ENCODE measurements around the gene REV3L. TPM values are rescaled to one million over a fixed set of nuclear protein-coding genes. Genes with fewer than 3 reads are reported as not detected.
A peak's percentile ranks its signal among the peaks of the same experiment; 100 is the strongest.

The REV3L gene
- total RNA-seq, 2 experiments from 2014 or later, result 17.0 TPM

DNA sequence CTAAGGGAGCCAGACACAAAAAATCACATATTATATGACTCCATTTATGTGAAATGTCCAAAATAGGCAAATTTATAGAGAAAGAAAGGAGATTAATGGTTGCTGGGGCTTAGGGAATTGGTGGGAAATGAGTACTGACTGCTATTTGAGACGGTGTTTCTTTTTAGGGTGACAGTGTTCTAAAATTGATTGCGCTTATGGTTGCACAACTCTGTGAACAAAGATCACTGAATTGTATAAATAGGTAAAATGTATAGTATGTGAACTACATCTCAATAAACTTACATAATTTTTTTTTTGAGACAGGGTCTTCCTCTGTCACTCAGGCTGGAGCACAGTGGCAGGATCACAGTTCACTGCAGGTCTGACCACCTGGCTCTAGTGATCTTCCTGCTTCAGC is 45.4 kb downstream of the REV3L start:
- Mint-ChIP-seq H3K27ac (no peak overlapping the region), H3K4me3 (no peak overlapping the region), H3K9me3 (peaks cover 11% of the 10 kb centered on the region), H3K36me3 (peaks cover 25% of the 10 kb centered on the region), H3K4me1 (peaks cover 41% of the 10 kb centered on the region), H3K27me3 (no peaks in the 10 kb centered on the region)
- no peak for DNase-seq

DNA sequence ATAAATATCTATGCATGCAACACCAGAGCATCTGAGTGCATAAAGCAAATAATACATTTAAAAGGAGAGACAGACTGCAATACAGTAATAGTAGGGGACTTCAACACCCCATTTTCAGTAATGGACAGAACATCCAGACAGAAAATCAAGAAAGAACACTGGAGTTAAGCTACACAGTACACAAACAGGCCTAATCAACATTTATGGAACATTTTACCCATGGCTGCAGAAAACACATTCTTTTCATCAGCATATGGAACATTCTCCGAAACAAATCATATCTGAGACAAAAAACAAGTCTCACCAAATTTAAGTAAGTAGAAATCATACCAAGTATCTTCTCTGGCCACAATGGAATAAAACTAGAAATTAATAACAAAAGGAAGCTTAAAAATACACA is 50.5 kb downstream of the REV3L start:
- H3K36me3 Mint-ChIP-seq, result peaks cover 62% of the 10 kb centered on the region
- H3K4me1 Mint-ChIP-seq, result peaks cover 50% of the 10 kb centered on the region
- no peak overlapping the region for H3K27ac Mint-ChIP-seq
- no peaks in the 10 kb centered on the region for H3K27me3 Mint-ChIP-seq
- DNase-seq, result no peak
- no peak overlapping the region for H3K4me3 Mint-ChIP-seq
- H3K9me3 Mint-ChIP-seq, result peaks cover 32% of the 10 kb centered on the region

DNA sequence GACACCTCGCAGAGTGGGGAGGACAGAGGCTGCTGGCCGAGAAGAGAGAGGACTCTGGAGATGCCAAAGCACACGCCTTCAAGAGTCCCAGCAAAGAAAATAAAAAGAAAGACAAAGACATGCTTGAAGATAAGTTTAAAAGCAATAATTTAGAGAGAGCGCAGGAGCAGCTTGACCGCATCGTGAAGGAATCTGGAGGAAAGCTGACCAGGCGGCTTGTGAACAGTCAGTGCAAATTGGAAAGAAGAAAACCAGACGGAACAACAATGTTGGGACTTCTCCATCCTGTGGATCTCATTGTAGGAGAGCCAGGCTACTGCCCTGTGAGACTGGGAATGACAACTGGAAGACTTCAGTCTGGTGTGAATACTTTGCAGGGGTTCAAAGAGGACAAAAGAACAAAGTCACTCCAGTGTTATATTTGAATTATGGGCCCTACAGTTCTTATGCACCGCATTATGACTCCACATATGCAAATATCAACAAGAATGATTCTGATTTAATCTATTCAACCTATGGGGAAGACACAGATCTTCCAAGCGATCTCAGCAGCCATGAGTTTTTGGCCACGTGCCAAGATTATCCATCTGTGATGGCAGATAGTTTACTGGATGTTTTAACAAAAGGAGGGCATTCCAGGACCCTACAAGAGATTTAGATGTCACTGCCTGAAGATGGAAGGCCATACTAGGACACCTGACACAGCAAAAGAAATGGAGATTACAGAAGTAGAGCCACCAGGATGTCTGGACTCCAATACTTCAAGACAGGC is 52.2 kb downstream of the REV3L start:
- Mint-ChIP-seq H3K27ac (no peak overlapping the region), H3K4me1 (peaks cover 53% of the 10 kb centered on the region), H3K27me3 (no peaks in the 10 kb centered on the region)

DNA sequence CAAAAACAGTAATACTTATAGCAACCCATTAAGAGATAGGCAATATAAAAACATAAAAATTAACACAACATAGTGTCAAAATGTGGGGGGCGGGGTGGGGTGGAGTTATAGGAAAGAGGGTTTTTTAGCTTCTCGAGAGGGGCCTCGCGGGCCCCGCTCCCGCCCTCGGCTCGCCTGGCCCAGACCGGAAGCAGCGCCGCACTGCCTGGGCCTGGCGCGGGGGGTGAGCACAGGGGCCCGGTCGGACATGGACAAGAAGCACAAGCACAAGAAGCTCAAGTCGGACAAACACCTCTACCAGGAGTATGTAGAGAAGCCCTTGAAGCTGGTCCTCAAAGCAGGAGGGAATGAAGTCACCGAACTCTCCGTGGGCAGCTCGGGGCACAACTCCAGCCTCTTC is 53.4 kb downstream of the REV3L start:
- H3K27me3 Mint-ChIP-seq, result no peaks in the 10 kb centered on the region
- DNase-seq, result no peak
- H3K4me1 Mint-ChIP-seq, result peaks cover 42% of the 10 kb centered on the region
- peaks cover 54% of the 10 kb centered on the region for H3K36me3 Mint-ChIP-seq
- no peak overlapping the region for H3K4me3 Mint-ChIP-seq
- H3K27ac Mint-ChIP-seq, result no peak overlapping the region
- peaks cover 23% of the 10 kb centered on the region for H3K9me3 Mint-ChIP-seq

More for the DNA sequence above, 52.2 kb downstream of the REV3L start:
- peaks cover 62% of the 10 kb centered on the region for H3K36me3 Mint-ChIP-seq
- no peak overlapping the region for H3K4me3 Mint-ChIP-seq
- H3K9me3 Mint-ChIP-seq, result peaks cover 32% of the 10 kb centered on the region
- no peak for DNase-seq

DNA sequence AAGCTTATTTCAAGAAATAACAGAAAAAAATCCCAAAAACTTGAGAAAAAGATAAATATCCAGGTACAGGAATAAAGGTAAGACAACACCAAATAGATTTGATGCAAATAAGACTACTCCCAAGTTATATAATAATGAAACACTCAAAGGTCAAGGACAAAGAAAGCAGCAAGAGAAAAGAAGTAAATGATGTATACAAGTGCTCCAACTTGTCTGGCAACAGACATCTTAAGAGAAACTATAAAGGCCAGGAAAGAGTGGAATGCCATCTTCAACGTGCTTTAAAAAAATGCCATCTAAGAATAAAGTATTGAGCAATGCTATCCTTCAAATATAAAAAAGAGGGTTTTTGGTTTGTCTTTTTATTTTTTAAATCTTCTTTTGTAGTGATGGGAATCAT is 54.2 kb downstream of the REV3L start:
- no peak overlapping the region for H3K4me3 Mint-ChIP-seq
- peaks cover 23% of the 10 kb centered on the region for H3K9me3 Mint-ChIP-seq
- no peak for DNase-seq
- H3K4me1 Mint-ChIP-seq, result peaks cover 46% of the 10 kb centered on the region
- no peaks in the 10 kb centered on the region for H3K27me3 Mint-ChIP-seq
- H3K36me3 Mint-ChIP-seq, result peaks cover 52% of the 10 kb centered on the region
- H3K27ac Mint-ChIP-seq, result no peak overlapping the region

DNA sequence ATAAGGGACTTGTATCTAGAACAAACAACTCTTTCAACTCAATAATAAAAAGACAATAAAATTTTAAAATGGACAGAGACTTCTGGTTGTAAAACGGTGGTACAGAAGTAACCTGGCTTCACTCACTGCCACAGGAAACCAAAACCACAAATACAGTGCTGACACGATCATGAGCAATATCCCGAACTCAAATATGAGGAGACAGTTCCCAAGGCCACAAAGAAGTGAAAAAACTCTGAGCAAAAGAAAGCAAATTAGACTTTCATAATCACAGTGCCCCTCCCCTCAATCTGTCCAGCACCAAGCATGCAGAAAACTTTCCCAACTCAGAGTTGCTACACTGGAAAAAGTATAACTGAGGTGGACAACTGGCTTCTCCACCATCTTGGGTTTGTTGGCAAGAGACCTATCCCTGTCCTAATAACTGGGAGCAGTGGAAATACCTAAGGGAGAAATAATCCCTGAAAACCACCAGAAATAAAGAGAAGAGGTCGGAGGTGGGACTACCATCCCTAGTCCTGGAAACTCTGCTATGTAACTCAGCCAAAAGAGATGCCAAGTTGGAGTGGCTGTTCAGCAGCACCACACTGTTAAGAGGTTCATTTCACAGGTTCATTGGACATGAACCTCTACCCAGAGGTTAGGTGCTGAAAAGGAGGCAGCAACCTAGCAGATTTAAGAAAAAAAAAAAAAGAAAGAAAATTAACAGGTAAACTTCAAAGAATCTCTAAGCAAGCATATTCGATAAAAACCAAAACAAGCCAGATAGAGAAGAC is 55.5 kb downstream of the REV3L start:
- H3K4me1 Mint-ChIP-seq, result peaks cover 42% of the 10 kb centered on the region
- no peaks in the 10 kb centered on the region for H3K27me3 Mint-ChIP-seq
- H3K4me3 Mint-ChIP-seq, result peak overlapping the region; percentile 55
- peaks cover 49% of the 10 kb centered on the region for H3K36me3 Mint-ChIP-seq
- peak; percentile 22 for DNase-seq
- H3K27ac Mint-ChIP-seq, result peak overlapping the region; percentile 68
- peaks cover 23% of the 10 kb centered on the region for H3K9me3 Mint-ChIP-seq

DNA sequence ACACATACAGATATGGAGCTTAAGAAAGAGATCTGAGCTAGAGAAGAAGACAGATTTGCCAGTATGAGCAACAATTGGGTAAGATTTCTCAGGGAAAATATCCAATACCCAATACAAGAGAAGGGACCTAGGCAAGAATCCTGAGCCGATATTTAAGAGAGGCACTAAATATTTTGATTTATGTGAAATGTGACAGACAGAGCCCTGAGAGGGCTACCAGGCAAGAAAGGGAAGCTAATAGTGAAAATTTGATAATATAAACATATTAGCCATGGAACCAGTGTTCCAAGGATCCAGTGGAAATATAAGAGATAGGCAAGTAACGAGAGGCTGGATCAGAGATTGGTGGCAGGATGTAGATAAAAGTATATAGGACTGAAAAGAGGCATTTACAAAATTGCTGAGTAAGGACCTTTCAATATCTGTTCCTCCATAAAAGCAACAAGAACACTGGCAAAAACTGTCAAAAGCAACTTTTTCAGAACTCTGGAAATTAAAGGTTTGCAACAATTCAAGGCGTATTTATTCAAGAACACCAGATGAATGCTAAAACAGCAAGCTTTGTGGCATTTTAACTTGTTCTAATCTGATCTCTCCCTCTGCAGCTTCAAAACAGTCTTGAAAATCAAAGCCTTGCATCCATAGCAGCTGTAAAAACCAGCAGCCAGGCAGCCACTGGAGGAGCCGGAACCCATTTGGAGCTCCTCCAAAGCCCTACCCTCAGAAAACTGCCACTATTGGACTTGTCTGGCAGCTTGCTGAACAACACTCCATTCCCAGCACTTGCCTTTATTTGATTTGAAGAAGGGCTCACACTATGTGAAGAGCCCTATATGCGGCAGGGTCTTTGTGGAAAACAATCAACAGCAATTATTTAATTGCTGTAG is 58.8 kb downstream of the REV3L start:
- Mint-ChIP-seq H3K9me3 (peaks cover 16% of the 10 kb centered on the region), H3K36me3 (peaks cover 30% of the 10 kb centered on the region), H3K4me3 (no peak overlapping the region), H3K27ac (no peak overlapping the region), H3K27me3 (no peaks in the 10 kb centered on the region), H3K4me1 (peaks cover 33% of the 10 kb centered on the region)
- no peak for DNase-seq

DNA sequence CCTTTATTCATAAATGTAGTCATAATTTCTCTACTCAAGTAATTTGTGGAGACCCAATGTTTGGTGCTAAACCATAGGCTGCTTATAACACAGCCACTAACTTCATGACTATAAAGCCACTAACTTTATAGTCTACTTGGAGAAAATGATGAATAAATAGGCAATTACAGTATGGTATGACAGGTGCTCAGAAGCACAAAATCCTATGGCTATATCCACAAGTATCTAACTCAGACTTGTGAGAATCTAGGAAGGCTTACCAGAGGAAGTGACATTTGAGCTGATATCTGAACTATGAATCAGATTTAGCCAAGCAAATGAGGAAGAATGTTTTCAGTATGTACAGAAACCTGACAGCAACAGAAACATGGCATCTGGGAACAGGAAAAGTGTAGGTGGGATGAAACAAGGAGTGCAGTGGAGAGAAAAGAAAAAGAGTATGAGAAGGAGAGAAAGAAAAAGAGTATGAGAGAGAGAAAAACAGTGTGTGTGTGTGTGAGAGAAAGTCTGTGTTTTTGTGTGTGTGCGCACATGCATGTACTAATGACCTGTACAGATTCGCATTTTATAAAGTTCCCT is 59.9 kb downstream of the REV3L start:
- H3K27me3 Mint-ChIP-seq, result no peaks in the 10 kb centered on the region
- H3K27ac Mint-ChIP-seq, result no peak overlapping the region
- peaks cover 7% of the 10 kb centered on the region for H3K9me3 Mint-ChIP-seq
- no peak overlapping the region for H3K4me3 Mint-ChIP-seq
- peaks cover 20% of the 10 kb centered on the region for H3K36me3 Mint-ChIP-seq
- H3K4me1 Mint-ChIP-seq, result peaks cover 26% of the 10 kb centered on the region
- no peak for DNase-seq

DNA sequence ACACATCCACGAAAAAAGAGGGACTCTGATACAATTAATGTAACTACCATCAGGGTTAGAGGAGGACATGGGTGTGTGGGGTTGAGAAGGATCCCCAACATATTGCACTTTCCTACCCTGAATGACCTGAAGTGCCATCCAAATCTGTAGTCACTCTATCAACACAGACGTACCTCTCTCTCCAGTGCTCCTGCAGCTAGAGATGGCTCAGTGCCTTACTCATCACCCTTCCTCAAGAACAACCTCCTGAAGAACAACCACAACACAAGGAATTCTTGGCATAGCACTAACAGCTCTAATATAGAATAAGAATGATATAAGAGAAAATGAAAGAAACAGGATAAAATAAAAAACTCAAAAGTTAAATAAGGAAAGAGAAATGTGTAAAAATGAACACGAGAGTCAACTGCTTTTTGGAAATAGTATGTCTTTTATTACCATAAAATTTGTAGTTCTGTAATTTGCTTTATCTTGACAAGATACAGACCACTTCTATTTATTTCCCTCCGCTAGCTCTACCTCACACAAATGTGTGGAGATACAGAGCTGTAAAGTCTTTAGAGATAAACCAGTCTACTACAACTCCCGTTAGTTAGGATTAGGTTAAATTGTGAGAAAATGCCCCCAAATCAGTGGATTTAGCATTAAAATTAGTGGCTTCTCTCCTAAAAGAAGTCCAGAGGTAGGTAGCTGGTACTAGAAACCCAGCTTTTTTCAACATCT is 63.9 kb downstream of the REV3L start:
- H3K9me3 Mint-ChIP-seq, result no peaks in the 10 kb centered on the region
- H3K4me3 Mint-ChIP-seq, result no peak overlapping the region
- H3K4me1 Mint-ChIP-seq, result peaks cover 15% of the 10 kb centered on the region
- H3K27me3 Mint-ChIP-seq, result no peaks in the 10 kb centered on the region
- no peak for DNase-seq
- no peak overlapping the region for H3K27ac Mint-ChIP-seq
- peaks cover 4% of the 10 kb centered on the region for H3K36me3 Mint-ChIP-seq

DNA sequence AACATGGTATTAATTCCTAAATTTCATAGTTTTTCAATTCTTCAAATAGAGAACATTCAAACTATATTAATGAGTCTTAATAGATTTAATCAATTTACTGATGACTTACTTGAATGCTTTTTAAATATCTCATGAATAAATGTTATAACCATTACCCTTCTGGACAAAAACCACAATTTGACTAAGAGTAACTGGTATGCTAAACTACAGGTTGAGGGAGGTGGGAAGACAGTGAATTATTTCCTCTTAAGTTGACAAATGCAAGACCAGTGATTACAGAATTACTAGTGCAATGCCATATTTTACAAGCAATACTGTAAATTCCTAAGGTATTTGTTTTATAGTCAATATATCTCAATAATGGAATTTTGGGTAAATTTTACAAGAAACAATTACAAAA is 65.1 kb downstream of the REV3L start:
- no peaks in the 10 kb centered on the region for H3K27me3 Mint-ChIP-seq

DNA sequence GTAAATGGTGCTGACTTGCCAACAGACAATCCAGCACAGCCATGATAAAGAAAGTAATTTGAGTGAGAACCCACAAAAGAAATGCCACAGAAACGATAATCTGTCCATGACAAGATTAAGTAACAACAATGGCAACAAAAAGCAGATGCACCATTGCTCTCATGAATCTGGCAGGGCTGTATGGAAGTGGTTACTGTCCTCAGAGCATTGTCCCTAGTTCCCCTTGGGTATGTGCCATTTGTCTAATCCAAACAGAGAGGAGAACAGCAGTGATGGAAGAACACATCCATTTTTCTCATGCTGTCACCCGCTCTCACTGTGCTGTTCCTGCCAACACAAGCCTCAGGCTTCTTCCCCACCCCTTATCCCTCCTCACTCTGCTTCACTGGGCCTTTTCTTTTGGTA is 65.8 kb downstream of the REV3L start:
- H3K27me3 Mint-ChIP-seq, result no peaks in the 10 kb centered on the region

More for the DNA sequence above, 65.1 kb downstream of the REV3L start:
- DNase-seq, result no peak
- no peaks in the 10 kb centered on the region for H3K9me3 Mint-ChIP-seq
- peaks cover 2% of the 10 kb centered on the region for H3K36me3 Mint-ChIP-seq
- no peak overlapping the region for H3K27ac Mint-ChIP-seq
- H3K4me3 Mint-ChIP-seq, result no peak overlapping the region
- peaks cover 5% of the 10 kb centered on the region for H3K4me1 Mint-ChIP-seq

DNA sequence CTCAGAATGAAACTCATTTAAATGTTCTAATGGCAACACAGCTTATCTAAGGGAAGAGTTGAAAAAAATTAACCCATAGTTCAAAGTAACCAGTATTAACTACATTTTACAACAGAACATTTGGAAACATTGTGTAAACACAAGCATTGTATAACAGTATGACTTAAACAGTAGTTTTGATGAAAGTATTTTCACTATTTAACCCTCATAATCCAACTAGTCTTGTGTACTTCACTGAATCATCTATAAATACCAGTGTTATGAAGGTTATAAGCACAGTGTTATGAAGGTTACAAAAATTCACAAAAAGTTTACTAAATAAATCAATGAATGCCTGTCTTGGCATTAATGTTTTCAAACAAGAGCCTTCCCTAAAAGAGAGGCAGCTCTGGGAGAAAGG is 66.5 kb downstream of the REV3L start:
- Mint-ChIP-seq H3K9me3 (no peaks in the 10 kb centered on the region), H3K4me1 (peaks cover 8% of the 10 kb centered on the region), H3K36me3 (no peaks in the 10 kb centered on the region), H3K27ac (no peak overlapping the region), H3K27me3 (no peaks in the 10 kb centered on the region), H3K4me3 (no peak overlapping the region)
- DNase-seq, result no peak

More for the DNA sequence above, 65.8 kb downstream of the REV3L start:
- no peak for DNase-seq
- H3K4me3 Mint-ChIP-seq, result no peak overlapping the region
- H3K27ac Mint-ChIP-seq, result no peak overlapping the region
- H3K9me3 Mint-ChIP-seq, result no peaks in the 10 kb centered on the region
- peaks cover 2% of the 10 kb centered on the region for H3K36me3 Mint-ChIP-seq
- peaks cover 8% of the 10 kb centered on the region for H3K4me1 Mint-ChIP-seq

DNA sequence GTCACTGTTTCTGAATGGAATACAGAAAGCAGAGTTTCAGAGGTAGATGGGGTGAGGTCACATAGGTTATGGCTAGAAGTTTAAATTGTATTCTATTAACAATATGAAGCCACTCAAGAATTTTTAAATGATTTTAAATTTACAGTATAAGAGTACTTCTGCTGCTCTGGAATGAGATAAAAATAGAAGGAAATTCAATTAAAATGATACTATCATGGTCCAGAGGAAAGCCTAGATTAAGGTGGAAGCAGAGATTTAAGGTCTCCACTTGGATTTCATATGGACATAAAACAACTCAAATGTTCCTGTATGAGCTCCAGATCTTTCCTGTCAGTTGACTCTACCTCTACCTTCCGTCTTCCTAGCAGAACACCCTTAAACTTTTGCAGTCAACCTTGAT is 68.6 kb downstream of the REV3L start:
- H3K36me3 Mint-ChIP-seq, result peaks cover 6% of the 10 kb centered on the region
- H3K27ac Mint-ChIP-seq, result no peak overlapping the region
- H3K4me1 Mint-ChIP-seq, result peaks cover 21% of the 10 kb centered on the region
- no peak overlapping the region for H3K4me3 Mint-ChIP-seq
- no peaks in the 10 kb centered on the region for H3K27me3 Mint-ChIP-seq
- no peaks in the 10 kb centered on the region for H3K9me3 Mint-ChIP-seq
- DNase-seq, result no peak

DNA sequence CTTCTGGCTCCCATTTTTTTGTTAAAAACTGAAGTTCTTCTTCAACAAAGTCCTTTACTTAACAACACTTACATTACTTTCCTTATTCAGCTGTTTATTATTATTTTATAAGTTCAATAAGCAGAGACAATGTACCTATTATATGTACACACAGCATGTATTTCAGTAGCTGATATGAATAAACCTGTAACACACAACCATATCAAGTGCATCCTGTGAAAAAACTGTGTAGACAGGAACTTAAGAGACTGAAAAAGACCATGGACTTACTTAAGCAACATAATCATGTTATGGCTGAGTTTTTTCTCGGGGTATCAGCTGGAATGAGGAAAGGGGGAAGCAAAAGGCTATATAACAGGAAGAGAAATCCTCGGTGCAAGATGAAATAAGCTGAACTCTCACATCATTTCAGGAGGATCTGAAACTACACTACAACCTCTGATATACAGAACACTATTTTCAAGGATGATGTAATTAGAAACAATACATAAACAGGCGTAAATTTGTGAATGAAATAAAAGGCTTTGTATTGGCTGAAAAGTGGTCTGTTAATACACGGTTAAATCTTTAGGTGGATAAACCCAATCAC is 70.9 kb downstream of the REV3L start:
- H3K9me3 Mint-ChIP-seq, result no peaks in the 10 kb centered on the region
- no peak for DNase-seq
- peaks cover 13% of the 10 kb centered on the region for H3K36me3 Mint-ChIP-seq
- no peaks in the 10 kb centered on the region for H3K27me3 Mint-ChIP-seq
- H3K4me1 Mint-ChIP-seq, result peaks cover 21% of the 10 kb centered on the region
- H3K27ac Mint-ChIP-seq, result no peak overlapping the region
- H3K4me3 Mint-ChIP-seq, result no peak overlapping the region

Data from activated naive CD8-positive, alpha-beta T cell treated with anti-CD3 and anti-CD28 coated beads for 36 hours (primary cell).